Hepatocyte (in vitro differentiated cells): ENCODE results near the gene FSD1L.

Source experiments
- CTCF ChIP-seq: fragments of 200-600 bp; sonication (generic); IDR thresholded peaks from 2 replicates; pipeline ENCODE4 v1.5.1; 2016; ENCODE audit warnings: antibody characterized with exemption, mild to moderate bottlenecking; ENCODE audit not compliant: poor library complexity
- EZH2 ChIP-seq: fragments of 200-600 bp; sonication (generic); IDR thresholded peaks from 2 replicates; pipeline ENCODE4 v1.6.1; 2016; ENCODE audit warnings: antibody characterized with exemption, mild to moderate bottlenecking, borderline replicate concordance

DNA sequence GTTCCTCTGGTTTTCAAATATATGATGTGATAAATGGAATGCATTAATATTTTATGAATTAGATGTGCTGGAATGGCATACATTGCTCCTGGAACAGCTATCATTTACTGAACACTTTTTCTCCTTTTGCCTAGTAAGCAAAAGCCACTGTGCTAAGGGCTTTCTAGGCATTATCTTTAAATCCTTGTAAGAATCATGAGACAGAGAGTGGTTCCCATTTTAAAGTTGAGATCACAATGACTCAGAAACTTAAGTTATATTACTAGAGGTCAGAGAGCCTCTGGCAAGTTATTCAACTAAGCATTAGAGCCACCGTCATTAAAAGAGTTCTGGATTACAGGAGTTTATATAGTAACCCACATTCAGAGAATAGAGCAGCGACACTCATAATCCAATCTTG is 26.7 kb upstream of the FSD1L start:
- TF ChIP-seq CTCF (no peak), EZH2 (no peak)
